ENCODE results near the gene PLEKHG4B. TPM values are rescaled to one million over a fixed set of nuclear protein-coding genes. Genes with fewer than 3 reads are reported as not detected.

PLEKHG4B gene
- total and polyA plus RNA-seq, 2 donors from 2014 or later: 0.13 to 0.37 TPM

- TF ChIP-seq, protein P1, sequence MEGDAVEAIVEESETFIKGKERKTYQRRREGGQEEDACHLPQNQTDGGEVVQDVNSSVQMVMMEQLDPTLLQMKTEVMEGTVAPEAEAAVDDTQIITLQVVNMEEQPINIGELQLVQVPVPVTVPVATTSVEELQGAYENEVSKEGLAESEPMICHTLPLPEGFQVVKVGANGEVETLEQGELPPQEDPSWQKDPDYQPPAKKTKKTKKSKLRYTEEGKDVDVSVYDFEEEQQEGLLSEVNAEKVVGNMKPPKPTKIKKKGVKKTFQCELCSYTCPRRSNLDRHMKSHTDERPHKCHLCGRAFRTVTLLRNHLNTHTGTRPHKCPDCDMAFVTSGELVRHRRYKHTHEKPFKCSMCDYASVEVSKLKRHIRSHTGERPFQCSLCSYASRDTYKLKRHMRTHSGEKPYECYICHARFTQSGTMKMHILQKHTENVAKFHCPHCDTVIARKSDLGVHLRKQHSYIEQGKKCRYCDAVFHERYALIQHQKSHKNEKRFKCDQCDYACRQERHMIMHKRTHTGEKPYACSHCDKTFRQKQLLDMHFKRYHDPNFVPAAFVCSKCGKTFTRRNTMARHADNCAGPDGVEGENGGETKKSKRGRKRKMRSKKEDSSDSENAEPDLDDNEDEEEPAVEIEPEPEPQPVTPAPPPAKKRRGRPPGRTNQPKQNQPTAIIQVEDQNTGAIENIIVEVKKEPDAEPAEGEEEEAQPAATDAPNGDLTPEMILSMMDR (IDR thresholded peaks at IDR 0.05; ENCODE audit: borderline replicate concordance, extremely low read depth, insufficient read depth): no peak
- H3K27ac ChIP-seq (ENCODE audit: low read depth in 2 of 2, low read length in 2 of 2): no peak overlapping the region
- no peak overlapping the region for H3K4me3 ChIP-seq (ENCODE audit: low read length in 3 of 3)
- intact Hi-C loops (cut with DNase I): no loop called here
- H3K9ac ChIP-seq (ENCODE audit: low read length in 3 of 3): no peak overlapping the region
- H3K9me3 ChIP-seq (ENCODE audit: control insufficient read depth in 2 of 3, insufficient read depth in 1 of 3, low read length in 3 of 3): no peaks in the 10 kb centered on the region
- DNase-seq (no peak), FAIRE-seq (no peak)
- no peaks in the 10 kb centered on the region for H3K4me1 ChIP-seq (ENCODE audit: control insufficient read depth in 2 of 3, insufficient read depth in 2 of 3, low read depth in 1 of 3, low read length in 3 of 3)
- H3K27me3 ChIP-seq (ENCODE audit: control insufficient read depth, insufficient read depth, low read length): no peaks in the 10 kb centered on the region
- no peaks in the 10 kb centered on the region for H3K36me3 ChIP-seq (ENCODE audit: control insufficient read depth in 2 of 3, insufficient read depth in 3 of 3, low read length in 3 of 3)
Observed at GRCh38 chr5:179401-179800, 87.4 kb downstream of the PLEKHG4B start.

DNA sequence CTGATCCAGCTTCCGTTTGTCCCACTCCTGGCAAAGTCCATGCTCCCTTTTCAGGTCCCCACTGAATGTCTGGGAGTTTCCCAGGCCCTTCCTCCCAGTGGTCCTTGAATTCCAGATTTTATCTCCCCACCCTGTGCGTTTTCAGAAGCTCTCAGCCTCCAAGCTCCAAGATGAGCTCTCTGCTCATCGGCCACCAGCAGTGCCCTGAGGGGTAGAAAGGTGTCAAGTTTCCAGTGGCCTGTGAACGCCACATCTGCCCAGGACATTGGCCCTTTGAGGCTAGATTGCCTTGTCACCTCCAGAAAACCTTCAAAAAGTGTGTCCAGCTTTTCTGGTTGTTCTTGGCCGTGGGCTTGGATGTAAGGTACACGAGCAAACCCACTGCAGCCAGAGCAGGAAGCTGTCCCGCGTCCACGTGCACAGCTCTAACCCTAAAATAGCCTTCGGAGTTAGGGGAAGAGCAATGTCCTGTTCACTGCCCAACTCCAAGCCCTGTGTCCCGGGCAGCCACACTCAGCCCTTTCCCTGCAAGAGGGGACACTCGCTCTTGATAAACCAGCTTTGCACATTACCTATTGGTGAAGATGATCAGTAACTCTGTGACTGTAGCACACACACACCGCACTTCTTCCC is 88.4 kb downstream of the PLEKHG4B start:
- H3K27me3 ChIP-seq (ENCODE audit: control insufficient read depth, insufficient read depth, low read length): no peaks in the 10 kb centered on the region
- peak in 1 of 5 donors; percentile 26 for DNase-seq
- no peak overlapping the region for H3K4me3 ChIP-seq (ENCODE audit: low read length in 3 of 3)
- TF ChIP-seq, protein P1 (IDR thresholded peaks at IDR 0.05; ENCODE audit: borderline replicate concordance, extremely low read depth, insufficient read depth): no peak
- H3K9ac ChIP-seq (ENCODE audit: low read length in 3 of 3): no peak overlapping the region
- no peaks in the 10 kb centered on the region for H3K36me3 ChIP-seq (ENCODE audit: control insufficient read depth in 2 of 3, insufficient read depth in 3 of 3, low read length in 3 of 3)
- intact Hi-C loops (cut with DNase I): no loop called here
- no peaks in the 10 kb centered on the region for H3K9me3 ChIP-seq (ENCODE audit: control insufficient read depth in 2 of 3, insufficient read depth in 1 of 3, low read length in 3 of 3)
- H3K27ac ChIP-seq (ENCODE audit: low read depth in 2 of 2, low read length in 2 of 2): no peak overlapping the region
- no peak for FAIRE-seq
- no peaks in the 10 kb centered on the region for H3K4me1 ChIP-seq (ENCODE audit: control insufficient read depth in 2 of 3, insufficient read depth in 2 of 3, low read depth in 1 of 3, low read length in 3 of 3)

- H3K9me3 ChIP-seq (ENCODE audit: control insufficient read depth in 2 of 3, insufficient read depth in 1 of 3, low read length in 3 of 3): no peaks in the 10 kb centered on the region
- H3K36me3 ChIP-seq (ENCODE audit: control insufficient read depth in 2 of 3, insufficient read depth in 3 of 3, low read length in 3 of 3): no peaks in the 10 kb centered on the region
- H3K27ac ChIP-seq (ENCODE audit: low read depth in 2 of 2, low read length in 2 of 2): no peak overlapping the region
- H3K4me1 ChIP-seq (ENCODE audit: control insufficient read depth in 2 of 3, insufficient read depth in 2 of 3, low read depth in 1 of 3, low read length in 3 of 3): no peaks in the 10 kb centered on the region
- TF ChIP-seq, protein P1 (IDR thresholded peaks at IDR 0.05; ENCODE audit: borderline replicate concordance, extremely low read depth, insufficient read depth): no peak
- no peak overlapping the region for H3K9ac ChIP-seq (ENCODE audit: low read length in 3 of 3)
- no peak overlapping the region for H3K4me3 ChIP-seq (ENCODE audit: low read length in 3 of 3)
- no peak for FAIRE-seq
- H3K27me3 ChIP-seq (ENCODE audit: control insufficient read depth, insufficient read depth, low read length): no peaks in the 10 kb centered on the region
- peak in 1 of 5 donors; percentile 39 for DNase-seq
- intact Hi-C loops (cut with DNase I): no loop called here
Observed at GRCh38 chr5:181160-181559, 89.2 kb downstream of the PLEKHG4B start.

- H3K36me3 ChIP-seq (ENCODE audit: control insufficient read depth in 2 of 3, insufficient read depth in 3 of 3, low read length in 3 of 3): no peaks in the 10 kb centered on the region
- no peak overlapping the region for H3K9ac ChIP-seq (ENCODE audit: low read length in 3 of 3)
- H3K9me3 ChIP-seq (ENCODE audit: control insufficient read depth in 2 of 3, insufficient read depth in 1 of 3, low read length in 3 of 3): no peaks in the 10 kb centered on the region
- FAIRE-seq (no peak), DNase-seq (peak in 1 of 5 donors; percentile 69)
- TF ChIP-seq, protein P1 (IDR thresholded peaks at IDR 0.05; ENCODE audit: borderline replicate concordance, extremely low read depth, insufficient read depth): no peak
- intact Hi-C loops (cut with DNase I): no loop called here
- no peak overlapping the region for H3K27ac ChIP-seq (ENCODE audit: low read depth in 2 of 2, low read length in 2 of 2)
- no peaks in the 10 kb centered on the region for H3K27me3 ChIP-seq (ENCODE audit: control insufficient read depth, insufficient read depth, low read length)
- no peak overlapping the region for H3K4me3 ChIP-seq (ENCODE audit: low read length in 3 of 3)
- H3K4me1 ChIP-seq (ENCODE audit: control insufficient read depth in 2 of 3, insufficient read depth in 2 of 3, low read depth in 1 of 3, low read length in 3 of 3): no peaks in the 10 kb centered on the region
Observed at GRCh38 chr5:181566-181965, 89.6 kb downstream of the PLEKHG4B start.
